Keratinocyte (primary cell): ENCODE data around the gene GOLGA6L10. TPM values are rescaled to one million over a fixed set of nuclear protein-coding genes. Genes with fewer than 3 reads are reported as not detected.

Experiments
- DNase-seq: peaks from one replicate; pipeline ENCODE4 v3.0.0-alpha.2; 2011; ENCODE audit warnings: low read depth, missing footprints, low spot score
- FAIRE-seq: peaks from 2 replicates; lab custom pipeline; 2011; peaks lifted over from hg19 to GRCh38; lab: Jason Lieb, UNC
- H2AFZ ChIP-seq: 2 replicates; pipeline ENCODE4 v1.6.0; 2012; ENCODE audit warnings: low read length, control low read depth, inconsistent platforms; ENCODE audit not compliant: control insufficient read depth
- H3K27ac ChIP-seq: 2 replicates; pipeline ENCODE4 v1.5.1; 2011; ENCODE audit warnings: low read length; ENCODE audit not compliant: control insufficient read depth, insufficient read depth
- H3K27me3 ChIP-seq: 3 replicates; pipeline ENCODE4 v1.6.0; 2011; ENCODE audit warnings: low read length; ENCODE audit not compliant: control insufficient read depth, insufficient read depth; ENCODE audit errors: extremely low read depth
- H3K36me3 ChIP-seq, 2 experiments: 2 replicates in 1 of 2; 3 replicates in 1 of 2; pipeline ENCODE4 v1.5.1; 2011; ENCODE audit warnings: low read length in 2 of 2, mild to moderate bottlenecking in 1 of 2; ENCODE audit not compliant: control insufficient read depth in 2 of 2, insufficient read depth in 2 of 2; ENCODE audit errors: extremely low read depth in 1 of 2
- H3K4me1 ChIP-seq: 3 replicates; pipeline ENCODE4 v1.5.1; 2011; ENCODE audit warnings: low read length; ENCODE audit not compliant: control insufficient read depth, insufficient read depth; ENCODE audit errors: extremely low read depth
- H3K4me2 ChIP-seq: 3 replicates; pipeline ENCODE4 v1.6.0; 2011; ENCODE audit warnings: low read depth, low read length; ENCODE audit not compliant: control insufficient read depth, insufficient read depth; ENCODE audit errors: extremely low read depth
- H3K4me3 ChIP-seq, 3 experiments: fragments of 200-600 bp in 1 of 3; sonication (generic) in 1 of 3; 2 replicates in 2 of 3; 3 replicates in 1 of 3; pipeline ENCODE4 v1.5.1; 2011 to 2016; ENCODE audit warnings: low read length in 3 of 3, mild to moderate bottlenecking in 3 of 3, control low read depth in 2 of 3, inconsistent platforms in 1 of 3, low read depth in 1 of 3, mixed read lengths in 1 of 3, mixed run types in 1 of 3, moderate library complexity in 1 of 3; ENCODE audit not compliant: control insufficient read depth in 2 of 3, insufficient read depth in 2 of 3; ENCODE audit errors: extremely low read depth in 1 of 3
- H3K79me2 ChIP-seq: 2 replicates; pipeline ENCODE4 v1.6.0; 2012; ENCODE audit warnings: low read length; ENCODE audit not compliant: control insufficient read depth, insufficient read depth
- H3K9ac ChIP-seq: 3 replicates; pipeline ENCODE4 v1.6.0; 2011; ENCODE audit warnings: low read length; ENCODE audit not compliant: control insufficient read depth, insufficient read depth; ENCODE audit errors: extremely low read depth
- H3K9me1 ChIP-seq: 3 replicates; pipeline ENCODE4 v1.6.0; 2011; ENCODE audit warnings: low read length; ENCODE audit not compliant: control insufficient read depth, insufficient read depth; ENCODE audit errors: extremely low read depth
- H3K9me3 ChIP-seq: 2 replicates; pipeline ENCODE4 v1.5.1; 2012; ENCODE audit warnings: low read depth, low read length; ENCODE audit not compliant: control insufficient read depth
- H4K20me1 ChIP-seq: 3 replicates; pipeline ENCODE4 v1.6.0; 2011; ENCODE audit warnings: low read length; ENCODE audit not compliant: control insufficient read depth, insufficient read depth; ENCODE audit errors: extremely low read depth
- CTCF ChIP-seq, 3 experiments: IDR thresholded peaks in 1 of 3; conservative IDR thresholded peaks in 1 of 3; optimal IDR thresholded peaks in 1 of 3; 2 replicates in 2 of 3; 3 replicates in 1 of 3; pipeline versions ENCODE3 to v1.5.1; 2011; ENCODE audit warnings: low read length in 3 of 3, mild to moderate bottlenecking in 3 of 3, moderate library complexity in 2 of 3, control low read depth in 1 of 3, inconsistent platforms in 1 of 3; ENCODE audit not compliant: insufficient read depth in 2 of 3; ENCODE audit errors: extremely low read depth in 1 of 3
- EZH2 ChIP-seq: IDR thresholded peaks from one replicate; pipeline ENCODE4 v1.6.1; 2012; ENCODE audit warnings: inconsistent platforms, mild to moderate bottlenecking, low read length, moderate library complexity
- dilution Hi-C: fragments of 300-500 bp; cut with MboI; formaldehyde crosslinking; loops from one replicate; pipeline ENCODE4 v1.7.0; 2020; ENCODE audit warnings: low sequenced_read_pairs; ENCODE audit not compliant: extremely low pct_ligation_motif_present
- polyA plus RNA-seq, 5 experiments: library from polyadenylated mRNA; depleted of rRNA in 3 of 5; stranded (reverse) in 3 of 5; stranded (forward) in 1 of 5; unstranded in 1 of 5; fragments of >200 nt; gene quantifications; 1 replicate in 1 of 5; 2 replicates in 3 of 5; 3 replicates in 1 of 5; pipeline versions ENCODE4 v1.2.1 to v1.2.3, GENCODE V29; 2011 to 2012; ENCODE audit warnings: missing spikeins in 2 of 5, low read depth in 1 of 5, low replicate concordance in 1 of 5

Gene GOLGA6L10
- polyA plus RNA-seq, 1 donor (not counting 4 experiments of a cell fraction or from before 2014, with no cell fraction given): 1.6 TPM

DNA sequence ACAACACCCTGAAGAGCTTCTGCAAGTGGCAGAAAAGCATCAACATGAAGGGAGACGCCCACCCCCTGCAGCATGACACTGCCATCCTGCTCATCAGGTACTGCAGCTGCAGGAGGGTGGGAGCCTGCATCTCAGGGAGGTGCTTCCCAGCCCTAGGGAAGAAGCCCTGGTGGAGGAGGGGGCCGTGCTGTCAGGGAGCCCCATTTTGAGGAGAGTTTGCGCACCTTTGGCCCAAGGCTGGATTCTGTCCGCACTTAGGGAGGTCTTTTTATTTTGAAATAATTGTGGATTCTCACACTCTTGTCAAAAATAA, 44.5 kb downstream of the GOLGA6L10 start:
- no peaks in the 10 kb centered on the region for H3K4me1 ChIP-seq

DNA sequence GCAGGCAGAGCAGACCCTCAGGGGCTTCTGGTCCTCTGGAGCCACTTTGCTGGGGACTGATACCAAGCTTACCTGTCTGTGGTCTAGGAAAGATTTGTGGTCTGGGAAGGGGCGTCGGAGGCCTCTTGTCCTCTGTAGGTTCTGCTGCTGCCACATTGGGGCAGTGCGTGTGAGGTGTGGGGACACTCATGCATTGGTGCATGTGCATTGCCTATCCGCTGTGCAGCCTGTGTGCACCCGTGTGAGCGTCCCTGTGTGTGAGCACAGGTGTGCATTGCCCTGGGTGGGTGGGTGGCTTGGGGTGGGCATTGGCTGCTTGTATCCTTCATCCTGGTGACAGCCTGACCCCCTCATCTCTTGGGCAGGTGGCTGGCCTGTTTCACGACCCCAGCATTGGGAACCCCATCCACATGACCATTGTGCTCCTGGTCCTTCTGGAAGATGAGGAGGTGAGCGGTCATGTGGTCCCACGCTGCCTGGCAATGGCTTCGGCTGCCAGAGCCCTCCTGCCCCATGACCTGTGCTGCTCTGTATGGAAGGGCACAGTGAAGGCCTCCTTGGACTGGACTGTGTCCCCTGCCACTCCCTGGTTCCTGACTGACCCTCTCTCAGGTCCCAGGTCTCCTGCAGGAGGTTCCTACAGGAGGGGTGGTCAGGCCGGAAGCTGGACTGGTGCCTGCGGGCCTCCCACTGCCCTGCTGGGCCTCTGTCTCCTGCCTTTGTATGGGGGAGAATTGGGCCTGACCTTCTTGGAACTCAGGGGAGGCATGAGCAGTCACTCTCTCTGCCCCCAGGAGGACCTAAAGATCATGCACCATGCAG, 45.1 kb downstream of the GOLGA6L10 start:
- Histone ChIP-seq H3K4me3 (no peak overlapping the region), H3K4me2 (no peak overlapping the region), H3K27ac (no peak overlapping the region), H3K9me1 (no peaks in the 10 kb centered on the region), H3K9me3 (no peaks in the 10 kb centered on the region), H3K27me3 (peaks cover 3% of the 10 kb centered on the region), H3K4me1 (no peaks in the 10 kb centered on the region), H3K79me2 (no peaks in the 10 kb centered on the region), H2AFZ (no peak overlapping the region), H3K9ac (no peak overlapping the region), H4K20me1 (no peaks in the 10 kb centered on the region), H3K36me3 (no peaks in the 10 kb centered on the region)
- dilution Hi-C loops: no loop called here
- FAIRE-seq (no peak), DNase-seq (no peak)
- no peak for TF ChIP-seq CTCF (optimal IDR thresholded peaks at IDR 0.05 in 1 of 3, IDR thresholded peaks at IDR 0.05 in 1 of 3, conservative IDR thresholded peaks at IDR 0.05 in 1 of 3; ENCODE audit: extremely low read depth in 1 of 3, insufficient read depth in 2 of 3, low read length in 3 of 3)
- no peak for TF ChIP-seq EZH2

More for the DNA sequence above, 44.5 kb downstream of the GOLGA6L10 start:
- no peaks in the 10 kb centered on the region for H3K9me3 ChIP-seq
- no peak overlapping the region for H3K4me2 ChIP-seq
- no peaks in the 10 kb centered on the region for H3K36me3 ChIP-seq
- DNase-seq: no peak
- TF ChIP-seq CTCF (optimal IDR thresholded peaks at IDR 0.05 in 1 of 3, IDR thresholded peaks at IDR 0.05 in 1 of 3, conservative IDR thresholded peaks at IDR 0.05 in 1 of 3; ENCODE audit: extremely low read depth in 1 of 3, insufficient read depth in 2 of 3, low read length in 3 of 3) (no peak), EZH2 (no peak)
- no peak for FAIRE-seq
- no peaks in the 10 kb centered on the region for H4K20me1 ChIP-seq
- dilution Hi-C loops: no loop called here
- H3K9me1 ChIP-seq: no peaks in the 10 kb centered on the region
- H3K27ac ChIP-seq: no peak overlapping the region
- H3K4me3 ChIP-seq: no peak overlapping the region
- no peak overlapping the region for H3K9ac ChIP-seq
- peaks cover 3% of the 10 kb centered on the region for H3K27me3 ChIP-seq
- no peak overlapping the region for H2AFZ ChIP-seq
- H3K79me2 ChIP-seq: no peaks in the 10 kb centered on the region
